HG02870 (cell line): ENCODE measurements around the gene CRAT.
A peak's percentile ranks its signal among the peaks of the same experiment; 100 is the strongest.

Source experiments
- ATAC-seq: cut with Tn5 transposase; IDR thresholded peaks from one replicate; pipeline ENCODE4 v1.9.1; 2021; ENCODE audit warnings: mild to moderate bottlenecking, moderate library complexity; ENCODE audit not compliant: unreplicated experiment

CRAT gene

DNA sequence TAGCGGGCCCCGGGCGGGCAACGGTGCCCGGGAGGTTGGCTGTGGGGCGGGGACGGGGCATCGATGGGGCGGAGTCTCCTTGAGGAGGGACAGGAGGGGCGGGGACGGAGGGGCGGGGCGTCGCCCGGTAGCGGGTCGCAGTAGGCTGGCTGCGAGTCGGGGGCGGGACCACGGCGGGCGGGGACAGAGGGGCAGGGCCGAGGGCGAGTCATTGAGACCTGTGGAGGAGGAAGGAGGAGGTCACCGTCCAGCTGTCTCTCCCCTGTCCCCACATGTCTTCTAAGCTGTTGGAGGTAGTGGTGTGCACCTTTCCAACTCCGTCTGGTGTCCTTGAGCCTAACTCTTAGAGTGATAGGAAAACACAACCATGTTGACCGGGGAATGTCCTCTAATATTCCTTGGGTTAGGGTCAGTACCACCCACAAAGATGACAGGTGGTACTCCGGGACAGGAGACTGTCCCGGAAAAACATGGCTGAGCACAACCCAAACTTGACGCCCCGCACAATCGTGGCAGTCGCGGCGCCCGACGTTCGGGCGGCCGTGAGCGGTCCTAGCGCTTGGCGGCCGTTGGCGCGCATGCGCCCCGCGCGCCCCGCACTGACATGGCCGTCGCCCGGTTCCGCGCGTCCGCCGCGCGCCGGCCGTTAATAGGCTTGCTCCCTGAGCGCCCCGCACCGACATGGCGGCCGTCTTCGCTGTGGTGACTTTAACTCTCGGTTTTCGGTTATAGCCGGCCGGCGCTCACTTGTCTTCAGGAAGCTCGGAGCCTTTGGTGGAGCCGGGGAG lies at the start of gene CRAT, which contains the start of gene PTPA:
CRAT (minus strand) TSS at position 54 of the 788 bp plus-strand sequence. CDS start 284 bp downstream, outside the sequence.
PTPA (plus strand) TSS at position 676 of the 788 bp plus-strand sequence. CDS start 186 bp downstream, outside the sequence.
- ATAC-seq, result peak; percentile 75

GRCh38 chr9:129156163-129156562 lies 45.6 kb upstream of the CRAT start:
- ATAC-seq, result no peak

- ATAC-seq, result no peak
These were observed 44.4 kb upstream of the CRAT start for GRCh38 chr9:129154866-129155477.

GRCh38 chr9:129151469-129151868 lies 40.9 kb upstream of the CRAT start:
- ATAC-seq, result no peak

GRCh38 chr9:129150672-129151211 lies 40.1 kb upstream of the CRAT start:
- ATAC-seq, result no peak

DNA sequence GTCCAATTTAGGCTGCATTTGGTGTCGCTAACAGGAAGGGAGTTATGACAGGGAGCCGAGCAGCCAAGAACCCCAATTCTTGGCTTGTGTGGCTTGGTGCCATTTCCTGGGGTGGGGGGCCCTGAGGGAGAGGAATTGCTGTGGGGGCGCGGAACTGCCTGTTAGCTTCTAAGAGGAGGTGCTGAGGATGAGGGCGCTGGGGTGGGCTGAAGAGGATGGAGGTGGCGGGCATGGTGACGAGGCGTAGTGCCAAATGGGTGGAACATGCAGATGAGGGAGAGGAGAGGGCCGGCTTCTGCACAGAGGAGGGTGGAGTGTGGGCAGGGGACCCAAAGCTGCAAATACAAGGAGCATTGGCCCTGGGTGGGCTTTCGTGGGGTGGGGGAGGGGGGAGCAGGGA lies 39.5 kb upstream of the CRAT start:
- ATAC-seq, result no peak

DNA sequence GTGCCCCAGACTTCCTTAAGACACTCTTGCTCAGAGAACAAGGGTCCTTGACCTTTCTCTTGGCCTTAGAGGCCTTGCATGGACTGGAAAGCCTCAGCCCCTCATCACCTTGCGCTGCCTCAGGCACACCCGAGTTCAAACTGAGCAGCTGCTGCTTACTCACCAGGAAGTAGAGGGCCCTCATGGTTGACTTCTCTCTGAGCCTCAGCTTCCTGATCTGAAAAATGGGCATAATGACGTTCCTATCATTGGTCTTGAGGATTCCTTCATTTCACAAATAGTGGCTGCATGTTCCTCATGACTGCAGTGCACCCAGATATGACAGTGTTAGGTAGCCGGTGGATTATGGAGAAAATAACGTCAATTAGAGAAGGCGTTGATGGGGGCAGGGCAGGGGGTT lies 38.8 kb upstream of the CRAT start:
- ATAC-seq, result no peak

DNA sequence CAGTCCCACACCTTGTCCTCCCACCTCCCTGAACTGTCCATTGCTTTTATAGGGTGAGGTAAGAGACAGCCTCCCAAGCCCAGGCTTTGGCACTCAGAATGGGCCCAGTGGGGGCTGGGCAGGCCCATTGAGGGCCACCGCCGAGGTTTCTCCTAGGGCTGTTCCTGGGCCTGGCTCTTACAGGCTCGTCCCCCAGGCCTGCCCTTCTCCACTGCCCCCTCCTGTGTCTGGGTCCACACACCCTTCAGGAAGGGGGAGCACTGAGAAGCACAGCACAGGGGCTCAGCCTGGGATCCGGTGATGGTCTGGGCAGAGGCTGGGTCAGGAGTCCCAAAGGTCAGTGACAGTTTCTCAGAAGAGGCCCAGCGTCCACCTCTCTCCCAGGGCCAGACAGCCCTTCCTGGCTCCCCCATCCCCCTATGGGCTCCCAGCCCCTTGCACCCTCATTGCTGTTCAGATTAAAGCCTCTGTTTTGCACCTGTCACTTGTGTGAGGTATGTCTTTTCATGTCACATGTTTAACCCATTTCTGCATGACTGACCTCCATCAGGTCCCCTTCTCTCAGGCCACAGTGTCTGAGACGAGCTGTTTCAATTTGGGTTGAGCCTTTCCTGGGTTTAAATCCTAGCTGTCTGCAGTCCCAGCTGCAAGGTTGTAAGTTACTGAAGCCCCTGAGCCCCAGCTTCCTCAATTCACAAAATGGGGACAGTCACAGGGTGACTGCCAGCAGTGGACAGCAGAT lies 38.0 kb upstream of the CRAT start:
- ATAC-seq, result no peak

DNA sequence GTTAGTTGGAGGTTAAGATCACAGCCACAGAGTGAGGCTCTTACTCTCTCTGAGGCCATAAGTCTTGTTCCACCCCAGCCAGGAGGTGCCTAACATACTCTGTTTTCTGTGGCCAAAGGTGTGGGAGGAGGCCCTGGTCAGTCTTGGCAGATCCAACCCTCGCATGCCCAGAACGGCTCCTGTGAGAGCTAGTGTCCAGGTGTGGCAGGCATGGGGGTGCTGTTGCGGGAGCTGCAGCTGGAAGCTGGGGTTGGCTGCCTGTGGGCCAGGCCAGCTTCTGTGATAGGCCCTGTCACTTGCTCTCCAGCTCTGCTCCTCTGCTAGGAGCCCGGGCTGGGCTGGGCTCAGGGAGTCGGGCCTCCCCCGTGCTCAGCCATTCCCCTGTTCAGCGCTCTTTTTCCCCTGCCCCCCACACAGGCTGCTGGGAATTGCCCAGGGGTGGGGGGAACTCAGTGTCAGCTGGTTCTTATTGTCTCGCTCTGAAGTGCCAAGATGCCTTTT lies 35.9 kb upstream of the CRAT start:
- no peak for ATAC-seq

DNA sequence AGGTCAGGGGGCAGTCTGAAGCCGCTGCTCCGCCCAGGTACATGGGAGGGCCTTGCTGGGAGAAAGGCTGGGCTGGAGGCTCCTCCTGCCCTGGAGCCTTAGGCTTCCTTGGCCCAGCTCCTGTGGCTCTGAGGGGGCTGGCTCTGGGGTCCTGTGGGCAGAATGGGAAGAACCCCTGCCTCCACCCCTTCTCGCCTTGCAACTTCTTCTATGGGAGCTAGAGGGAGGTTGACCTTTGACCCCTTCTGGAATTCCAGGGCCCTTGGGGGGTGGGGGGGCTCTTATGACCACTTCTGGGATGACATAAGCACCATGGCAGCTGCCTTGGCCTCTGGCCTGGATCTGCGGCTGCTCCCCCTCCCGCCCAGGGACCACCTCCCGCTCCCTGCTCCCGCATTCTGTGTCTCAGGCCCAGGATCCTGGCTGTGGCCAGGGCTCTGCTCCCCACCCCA lies 35.3 kb upstream of the CRAT start:
- no peak for ATAC-seq

DNA sequence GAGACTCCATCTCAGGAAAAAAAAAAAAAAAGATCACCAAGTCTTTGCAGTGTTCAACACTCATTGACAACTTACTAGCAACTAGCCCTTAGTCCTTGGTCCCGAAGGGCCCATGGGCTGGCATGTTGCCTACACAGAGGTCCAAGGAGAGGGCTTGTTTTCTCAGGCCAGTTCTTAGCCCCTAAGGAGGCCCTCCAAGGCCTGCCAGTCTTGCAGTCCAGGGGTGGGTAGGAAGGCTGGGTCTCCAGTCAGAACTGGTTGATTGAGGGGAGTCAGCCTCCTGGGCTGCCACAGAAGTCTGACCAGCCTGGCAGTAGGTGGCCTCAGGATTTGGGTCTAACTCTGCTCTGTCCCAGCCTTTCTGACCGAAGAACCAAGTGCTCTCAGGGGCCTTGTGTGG lies 34.7 kb upstream of the CRAT start:
- ATAC-seq, result no peak

DNA sequence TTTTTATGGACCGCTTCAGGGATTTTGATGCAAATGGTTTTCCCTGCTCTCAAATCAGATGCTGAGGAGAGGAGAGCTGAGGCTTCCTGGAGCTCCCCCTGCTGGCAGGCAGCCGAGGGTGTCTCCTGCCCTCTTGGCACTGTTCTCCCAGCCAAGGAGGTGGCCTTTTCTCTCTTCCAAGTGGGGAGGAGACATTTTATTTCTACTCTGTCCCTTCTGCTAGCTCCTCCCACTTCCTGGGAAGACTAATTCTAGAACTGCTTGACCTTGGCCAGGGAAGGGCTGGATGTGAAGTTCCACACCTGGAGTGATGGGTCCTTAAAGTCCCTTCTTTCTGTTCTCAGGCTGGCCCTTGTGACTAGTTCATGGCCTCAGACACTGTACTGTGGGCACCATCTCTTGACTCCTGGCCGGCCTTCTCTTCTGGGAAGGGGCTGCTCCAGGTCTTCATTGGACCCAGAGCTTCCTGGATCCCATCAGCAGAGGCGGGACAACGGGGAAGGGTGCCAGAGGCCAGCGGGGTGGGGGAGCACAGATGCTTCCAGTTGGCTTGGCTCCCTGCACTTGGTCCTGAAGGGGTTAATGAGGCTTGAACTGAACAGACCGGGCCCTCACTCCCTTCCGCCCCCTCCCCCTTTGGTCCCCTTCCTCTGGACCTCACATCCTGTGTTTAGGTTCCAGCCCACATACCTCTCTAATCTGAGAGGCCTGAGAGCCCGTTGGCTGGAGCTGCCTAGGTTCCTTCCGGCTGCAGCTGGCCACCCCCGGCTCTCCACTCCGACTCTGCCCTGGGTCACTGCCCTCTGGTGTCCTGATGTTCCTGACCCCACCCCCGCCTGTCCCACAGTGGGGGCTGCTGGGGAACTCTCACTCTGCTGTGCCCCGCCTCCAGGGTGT lies 32.7 kb upstream of the CRAT start:
- ATAC-seq, result no peak

GRCh38 chr9:129142138-129142935 lies 31.7 kb upstream of the CRAT start:
- no peak for ATAC-seq

DNA sequence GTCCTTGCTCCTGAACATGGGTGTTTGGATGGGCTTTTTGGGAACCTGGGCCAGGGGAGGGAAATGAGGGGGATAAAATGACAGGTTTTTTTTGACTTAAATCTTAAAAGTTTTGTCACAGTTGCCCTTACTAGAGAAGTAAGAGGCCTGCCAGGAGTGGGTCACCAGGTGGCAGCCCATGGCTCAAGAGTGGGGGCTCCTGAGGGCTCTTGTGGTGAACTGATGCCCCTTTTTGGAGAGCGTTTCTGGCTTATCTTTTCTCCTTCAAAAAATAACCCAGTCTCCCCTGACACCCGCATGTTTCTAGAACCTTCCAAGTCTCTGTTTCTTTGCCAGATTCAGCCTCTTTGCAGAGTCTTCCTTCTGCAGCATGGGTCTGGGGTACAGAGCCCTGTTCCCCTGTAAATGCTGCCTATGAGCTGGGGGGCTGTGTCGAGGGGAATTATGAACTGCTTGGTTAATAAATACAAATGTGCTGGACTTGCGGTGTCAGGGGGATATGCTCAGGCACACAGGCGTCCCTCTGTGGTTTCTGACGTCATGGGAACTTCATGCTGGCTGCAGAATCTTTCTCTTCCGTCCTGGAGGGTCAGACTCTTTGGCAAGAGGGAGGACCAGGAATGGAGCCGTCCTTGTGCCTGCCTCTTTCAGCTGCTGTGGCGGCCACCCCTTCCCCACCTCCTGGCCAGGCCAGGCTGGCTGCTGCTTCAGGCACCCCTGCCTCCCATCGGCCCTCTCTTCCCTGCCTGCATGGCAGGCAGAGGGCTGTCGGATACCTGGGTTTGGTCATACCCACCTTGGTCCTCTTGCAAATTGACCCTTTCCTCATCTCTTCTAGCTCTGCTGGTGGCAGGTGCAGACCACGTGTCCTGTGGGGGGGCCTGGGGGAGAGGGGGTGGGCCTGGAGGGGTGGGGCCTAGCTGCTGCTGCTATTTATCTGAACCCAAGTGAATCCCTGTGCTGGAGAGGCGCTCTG lies 30.8 kb upstream of the CRAT start:
- ATAC-seq, result no peak

DNA sequence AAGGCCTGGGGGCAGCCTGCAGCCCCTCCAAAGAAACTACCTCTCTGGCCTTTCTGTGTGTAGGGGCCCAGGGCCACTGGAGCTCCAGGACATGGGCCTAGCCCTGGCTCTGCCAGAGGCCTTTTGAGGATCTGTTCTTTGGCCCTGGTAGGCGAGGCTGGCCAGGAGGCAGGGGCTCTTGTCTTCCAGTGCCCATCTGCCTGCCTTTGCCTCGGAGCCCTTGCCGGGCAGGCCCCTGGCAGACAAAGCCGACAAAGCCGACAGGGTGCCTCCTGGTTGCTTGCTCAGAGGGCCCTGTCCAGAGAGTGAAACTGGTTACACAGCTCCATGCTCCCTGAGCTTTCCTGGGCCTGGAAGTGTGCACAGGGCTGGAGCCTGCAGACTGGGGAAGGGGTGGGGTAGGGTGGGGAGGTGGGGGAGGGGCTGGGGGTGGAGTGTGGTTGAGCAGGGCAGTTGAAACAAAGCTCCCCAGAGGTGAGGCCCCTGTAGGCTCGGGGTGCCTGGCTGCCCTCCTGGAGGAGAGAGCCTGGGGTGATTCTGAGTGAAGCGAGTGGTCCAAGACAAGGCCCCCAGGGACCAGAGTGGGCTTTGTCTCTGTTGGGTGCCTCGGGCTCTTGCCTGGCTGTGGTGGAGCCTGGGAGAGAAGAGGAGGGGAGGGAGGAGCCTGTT lies 29.9 kb upstream of the CRAT start:
- peak; percentile 10 for ATAC-seq

DNA sequence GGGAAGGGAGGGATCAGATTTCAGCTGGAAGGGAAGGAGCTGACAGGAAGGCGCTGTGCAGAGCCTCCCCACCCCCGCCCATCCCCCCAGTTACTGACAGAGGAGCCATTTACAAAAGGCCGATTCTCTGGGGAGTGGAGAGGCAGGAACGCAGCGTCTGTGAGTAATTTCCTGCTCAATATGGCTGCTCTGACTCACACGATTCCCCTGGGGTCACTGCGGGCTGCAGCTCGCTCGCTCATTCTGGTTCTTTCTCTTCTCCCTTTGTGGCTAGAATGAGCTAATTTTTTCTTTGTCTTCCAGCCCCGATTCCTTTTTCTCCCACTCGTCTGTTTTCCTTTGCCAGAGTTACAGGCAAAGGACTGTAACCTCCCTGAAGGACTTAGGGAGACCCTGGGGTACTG lies 29.4 kb upstream of the CRAT start:
- peak; percentile 58 for ATAC-seq

- peak; percentile 13 for ATAC-seq
These were observed 28.8 kb upstream of the CRAT start for GRCh38 chr9:129139233-129139992.
